ENCODE measurements around the gene ADCYAP1R1.

GRCh38 chr7:31069860-31070555 lies 17.9 kb downstream of the ADCYAP1R1 start:
- TF ChIP-seq POLR2A (IDR thresholded peaks at IDR 0.05), result no peak
- TF ChIP-seq POLR2AphosphoS5 (IDR thresholded peaks at IDR 0.05; ENCODE audit: insufficient read depth in 1 of 2, low read depth in 1 of 2), result no peak
- no peak for TF ChIP-seq CTCF (IDR thresholded peaks at IDR 0.05)
